H1 (cell line): ENCODE results near the gene ATP6V1G1.

Source experiments
- ATF2 ChIP-seq: IDR thresholded peaks from 2 replicates; pipeline ENCODE4 v1.6.1; 2012; ENCODE audit warnings: low read length, inconsistent platforms
- CHD1 ChIP-seq: IDR thresholded peaks from 2 replicates; pipeline ENCODE4 v1.6.1; 2012; ENCODE audit warnings: low read depth, low read length, improper control_type of control experiment
- CHD7 ChIP-seq: fragments of 300-600 bp; sonication (generic); IDR thresholded peaks from 2 replicates; pipeline ENCODE4 v1.7.1; 2012; ENCODE audit warnings: low read length, moderate library complexity, mild to moderate bottlenecking, inconsistent platforms; ENCODE audit not compliant: insufficient replicate concordance
- CTCF ChIP-seq, 3 experiments: IDR thresholded peaks; 1 replicate in 2 of 3; 2 replicates in 1 of 3; pipeline versions ENCODE4 v1.5.1 to v1.6.1; 2011; ENCODE audit warnings: low read length in 3 of 3, mild to moderate bottlenecking in 3 of 3, inconsistent platforms in 2 of 3, low read depth in 1 of 3, moderate library complexity in 1 of 3; ENCODE audit not compliant: insufficient read depth in 1 of 3; ENCODE audit errors: control extremely low read depth in 1 of 3
- EZH2 ChIP-seq: fragments of 200-600 bp; sonication (generic); IDR thresholded peaks from 2 replicates; pipeline ENCODE4 v1.7.1; 2012; ENCODE audit warnings: low read depth, mild to moderate bottlenecking, moderate library complexity, low read length, inconsistent platforms; ENCODE audit not compliant: severe bottlenecking
- HDAC2 ChIP-seq, 2 experiments: fragments of 300-600 bp in 1 of 2; sonication (generic) in 1 of 2; IDR thresholded peaks; 2 replicates each; pipeline ENCODE4 v1.6.1; 2011 to 2012; ENCODE audit warnings: low read depth in 2 of 2, low read length in 2 of 2, mild to moderate bottlenecking in 2 of 2, moderate library complexity in 2 of 2, borderline replicate concordance in 1 of 2, inconsistent platforms in 1 of 2
- JUN ChIP-seq: IDR thresholded peaks from 2 replicates; pipeline ENCODE4 v1.6.1; 2011; ENCODE audit warnings: low read depth, mild to moderate bottlenecking, improper control_type of control experiment, low read length
- KDM1A ChIP-seq: fragments of 200-600, 300-600 bp; sonication (generic); IDR thresholded peaks from 2 replicates; pipeline ENCODE4 v1.7.1; 2016; ENCODE audit warnings: mild to moderate bottlenecking, low read length, borderline replicate concordance
- POLR2A ChIP-seq, 2 experiments: IDR thresholded peaks; 1 replicate in 1 of 2; 2 replicates in 1 of 2; pipeline ENCODE4 v1.6.1; 2011; ENCODE audit warnings: low read depth in 2 of 2, low read length in 2 of 2, mild to moderate bottlenecking in 2 of 2; ENCODE audit errors: control extremely low read depth in 1 of 2
- SP4 ChIP-seq: IDR thresholded peaks from 2 replicates; pipeline ENCODE4 v1.6.1; 2012; ENCODE audit warnings: low read length, inconsistent platforms
- SUZ12 ChIP-seq: fragments of 200-600 bp; sonication (generic); IDR thresholded peaks from 2 replicates; pipeline ENCODE4 v1.6.1; 2012; ENCODE audit warnings: mild to moderate bottlenecking, inconsistent platforms, low read length, moderate library complexity, mixed read lengths
- TAF1 ChIP-seq: IDR thresholded peaks from 2 replicates; pipeline ENCODE4 v1.6.1; 2011; ENCODE audit warnings: mild to moderate bottlenecking, low read depth, low read length
- YY1 ChIP-seq: IDR thresholded peaks from 2 replicates; pipeline ENCODE4 v1.6.1; 2011; ENCODE audit warnings: low read depth, mild to moderate bottlenecking, low read length
- ZNF274 ChIP-seq: IDR thresholded peaks from 2 replicates; pipeline ENCODE4 v1.7.0; 2012; ENCODE audit warnings: low read length, borderline replicate concordance; ENCODE audit errors: extremely low read depth

GRCh38 chr9:114621561-114621960, 34.0 kb downstream of the ATP6V1G1 start:
- TF ChIP-seq CTCF (IDR thresholded peaks at IDR 0.05; ENCODE audit: control extremely low read depth in 1 of 3, insufficient read depth in 1 of 3, low read depth in 1 of 3, low read length in 3 of 3) (no peak), CHD7 (no peak), EZH2 (no peak), SP4 (no peak), POLR2A (IDR thresholded peaks at IDR 0.05; ENCODE audit: control extremely low read depth in 1 of 2, low read depth in 2 of 2, low read length in 2 of 2) (no peak), YY1 (no peak), JUN (no peak), ATF2 (no peak), SUZ12 (no peak), ZNF274 (no peak), CHD1 (no peak), TAF1 (no peak), HDAC2 (IDR thresholded peaks at IDR 0.05; ENCODE audit: borderline replicate concordance in 1 of 2, low read depth in 2 of 2, low read length in 2 of 2) (no peak), KDM1A (no peak)
